GM21529 (cell line): ENCODE data around the gene ZCCHC17.

Source experiments
- ATAC-seq: cut with Tn5 transposase; IDR thresholded peaks from one replicate; pipeline ENCODE4 v1.9.1; 2021; ENCODE audit not compliant: unreplicated experiment

Gene ZCCHC17

DNA sequence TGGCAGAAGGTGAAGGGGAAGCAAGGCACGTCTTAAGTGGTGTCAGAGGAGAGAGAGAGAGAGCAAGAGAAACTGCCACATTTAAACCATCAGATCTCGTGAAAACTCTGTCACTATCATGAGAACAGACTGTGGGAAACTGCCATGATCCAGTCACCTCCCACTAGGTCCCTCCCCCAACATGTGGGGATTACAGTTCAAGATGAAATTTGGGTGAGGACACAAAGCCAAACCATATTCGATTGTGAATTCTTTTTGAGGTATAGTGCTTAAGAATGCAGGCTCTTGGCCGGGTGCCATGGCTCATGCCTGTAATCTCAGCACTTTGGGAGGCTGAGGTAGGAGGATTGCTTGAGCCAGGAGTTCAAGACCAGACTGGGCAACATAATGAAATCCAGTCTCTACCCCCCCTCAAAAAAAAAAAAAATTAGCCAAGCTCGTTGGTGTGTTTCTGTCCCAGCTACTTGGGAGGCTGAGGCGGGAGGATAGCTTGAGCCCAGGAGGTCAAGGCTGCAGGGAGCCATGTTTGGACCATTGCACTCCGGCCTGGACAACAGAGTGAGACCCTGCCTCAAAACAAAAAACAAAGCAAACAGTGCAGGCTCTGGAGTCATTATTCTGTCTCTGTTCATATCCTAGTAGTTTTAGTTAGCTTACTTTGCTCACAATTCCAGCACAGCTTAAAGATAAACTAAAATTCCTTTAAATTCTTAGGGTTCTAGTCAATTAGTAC, 6.0 kb downstream of the ZCCHC17 start:
- no peak for ATAC-seq

DNA sequence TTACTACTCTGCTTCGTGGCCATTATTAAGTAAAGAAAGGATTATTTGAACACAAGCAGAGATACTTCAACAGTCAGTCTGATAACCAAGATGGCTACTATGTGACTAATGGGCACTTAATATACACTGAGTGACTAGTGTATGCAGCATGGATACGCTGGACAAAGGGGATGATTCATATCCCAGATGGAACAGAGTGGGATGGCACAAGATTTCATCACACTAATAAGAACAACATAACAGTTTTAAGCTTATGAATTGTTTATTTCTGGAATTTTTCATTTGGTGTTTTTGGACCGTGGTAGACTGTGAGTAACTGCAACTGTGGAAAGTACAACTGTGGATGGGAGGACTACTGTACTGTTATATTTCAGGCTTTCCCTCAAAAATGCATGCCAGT, 9.4 kb downstream of the ZCCHC17 start:
- no peak for ATAC-seq

DNA sequence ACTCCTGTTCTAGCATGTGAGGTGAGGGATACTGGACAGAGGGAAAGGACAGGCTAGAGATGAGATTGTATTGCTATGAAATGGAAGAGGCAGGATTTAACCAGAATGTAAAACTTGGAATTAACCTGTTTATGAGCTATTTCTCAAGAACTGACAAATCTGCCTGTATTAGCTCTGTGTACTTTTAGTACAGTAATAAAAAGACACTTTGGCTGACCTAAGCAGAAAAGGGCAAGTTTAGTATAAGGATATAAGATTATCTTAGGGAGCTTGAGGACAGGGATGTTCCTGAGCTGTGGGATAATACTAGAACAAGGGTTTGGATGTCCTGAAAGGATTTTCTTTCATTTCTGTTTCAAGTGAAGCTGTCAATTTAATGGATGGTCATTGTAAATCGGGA, 11.2 kb downstream of the ZCCHC17 start:
- no peak for ATAC-seq

- no peak for ATAC-seq
Observed at GRCh38 chr1:31310198-31310597, 13.4 kb downstream of the ZCCHC17 start.

- no peak for ATAC-seq
Observed at GRCh38 chr1:31315902-31316301, 19.1 kb downstream of the ZCCHC17 start.

DNA sequence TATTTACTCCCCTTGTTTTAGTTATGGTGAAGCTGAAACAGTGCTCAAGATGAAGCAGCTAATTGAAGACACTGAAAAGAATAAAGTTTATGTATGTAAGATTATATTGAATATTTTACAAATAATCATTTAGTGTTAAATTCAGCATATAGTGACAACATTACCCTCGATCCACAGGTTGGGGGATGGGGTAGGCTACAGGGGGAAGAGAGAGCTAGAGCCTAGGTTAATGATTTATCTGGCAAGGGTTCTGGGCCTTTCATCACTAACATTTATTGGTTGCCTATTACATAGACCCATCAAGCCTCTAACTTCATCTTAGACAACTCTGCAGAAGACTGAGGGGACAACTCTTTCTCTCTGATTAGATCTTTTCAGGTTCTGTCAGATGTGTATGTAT, 21.3 kb downstream of the ZCCHC17 start:
- no peak for ATAC-seq

DNA sequence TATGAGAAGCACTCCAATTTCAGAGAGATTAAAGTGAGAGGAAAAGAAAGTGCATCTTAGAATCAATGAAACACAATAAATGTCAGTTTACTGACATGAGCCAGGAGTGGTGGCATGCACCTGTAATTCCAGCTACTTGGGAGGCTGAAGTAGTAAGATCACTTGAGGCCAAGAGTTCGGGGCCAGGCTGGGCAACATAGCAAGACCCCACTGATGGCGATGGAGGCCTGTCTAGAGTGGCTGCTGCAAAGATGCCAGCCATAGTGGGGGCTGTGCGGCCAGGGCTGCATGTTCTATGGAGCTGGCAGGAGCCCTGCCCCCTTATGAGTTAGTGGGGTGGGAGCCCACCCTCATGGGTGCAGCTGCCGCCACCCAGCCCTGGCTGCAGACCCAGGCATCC, 27.3 kb downstream of the ZCCHC17 start:
- ATAC-seq = no peak

GRCh38 chr1:31324992-31325391, 28.2 kb downstream of the ZCCHC17 start:
- no peak for ATAC-seq

GRCh38 chr1:31326461-31326860, 29.6 kb downstream of the ZCCHC17 start:
- ATAC-seq = no peak

- no peak for ATAC-seq
Observed at GRCh38 chr1:31327381-31327780, 30.5 kb downstream of the ZCCHC17 start.

DNA sequence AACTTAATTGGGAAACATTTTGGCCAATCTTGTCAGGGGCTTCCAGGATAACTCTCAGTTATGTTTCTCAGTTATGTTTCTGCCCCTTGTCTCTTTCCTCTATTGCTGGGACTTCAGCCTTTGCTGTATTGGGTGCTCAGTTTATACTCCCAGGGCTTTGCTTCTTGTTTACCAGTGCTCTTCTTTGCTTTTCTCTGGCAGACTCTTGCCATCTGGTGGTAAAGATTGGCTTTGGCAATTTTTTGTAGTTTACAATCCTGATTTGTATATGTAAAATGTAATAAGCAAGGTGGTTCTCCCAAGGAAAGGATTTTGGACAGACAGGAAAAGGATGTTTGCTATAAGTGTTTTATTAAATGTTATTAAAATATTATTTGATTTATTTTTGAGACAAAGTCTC, 38.2 kb downstream of the ZCCHC17 start:
- ATAC-seq = no peak

DNA sequence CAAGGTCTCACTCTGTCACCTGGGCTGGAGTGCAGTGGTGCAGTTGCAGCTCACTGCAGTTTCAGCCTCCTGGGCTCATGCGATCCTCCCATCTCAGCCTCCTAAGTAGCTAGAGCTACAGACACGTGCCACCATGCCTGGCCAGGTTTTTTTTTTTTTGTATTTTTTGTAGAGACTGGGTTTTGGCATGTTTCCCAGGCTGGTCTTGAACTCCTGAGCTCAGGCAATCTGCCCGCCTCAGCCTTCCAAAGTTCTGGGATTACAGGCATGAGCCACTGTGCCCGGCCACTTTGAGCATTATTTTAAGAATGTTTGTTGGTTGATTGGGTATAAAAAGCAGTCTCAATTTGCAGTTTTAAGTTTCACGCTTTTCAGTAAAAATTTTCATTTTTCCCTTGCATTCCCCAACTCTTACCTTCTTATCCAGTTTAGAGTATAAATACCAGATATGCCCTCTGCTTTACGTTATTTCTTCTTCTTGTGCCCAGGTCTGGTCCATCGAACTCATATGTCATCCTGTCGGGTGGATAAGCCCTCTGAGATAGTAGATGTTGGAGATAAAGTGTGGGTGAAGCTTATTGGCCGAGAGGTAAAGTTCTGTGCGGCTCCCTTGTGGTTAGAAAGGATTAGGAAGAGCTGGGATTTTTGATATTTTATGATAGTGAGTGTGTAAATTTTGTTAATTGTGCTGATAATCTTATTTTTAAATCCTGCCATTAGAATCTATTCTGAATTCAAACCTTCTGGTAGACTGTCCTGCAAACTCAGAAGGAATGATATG, 40.0 kb downstream of the ZCCHC17 start:
- ATAC-seq = no peak

DNA sequence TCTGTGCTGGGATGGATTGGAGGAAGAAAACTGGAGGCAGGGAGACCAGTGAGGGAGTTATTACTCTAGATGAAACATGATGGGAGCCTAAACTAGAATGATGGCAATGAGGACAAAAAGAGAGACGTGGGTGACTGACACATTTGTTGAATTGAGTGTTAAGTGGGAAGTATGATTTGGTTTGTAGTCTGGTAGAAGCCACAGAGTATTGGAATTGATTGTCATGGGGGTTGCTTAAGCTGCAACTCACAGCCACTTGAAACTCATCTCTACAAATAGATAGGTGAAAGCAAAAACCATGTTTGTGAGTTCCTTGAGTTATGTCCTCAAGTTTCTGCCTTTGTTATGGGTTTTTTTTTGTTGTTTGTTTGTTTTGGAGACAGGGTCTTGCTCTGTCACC, 47.7 kb downstream of the ZCCHC17 start:
- ATAC-seq = no peak

DNA sequence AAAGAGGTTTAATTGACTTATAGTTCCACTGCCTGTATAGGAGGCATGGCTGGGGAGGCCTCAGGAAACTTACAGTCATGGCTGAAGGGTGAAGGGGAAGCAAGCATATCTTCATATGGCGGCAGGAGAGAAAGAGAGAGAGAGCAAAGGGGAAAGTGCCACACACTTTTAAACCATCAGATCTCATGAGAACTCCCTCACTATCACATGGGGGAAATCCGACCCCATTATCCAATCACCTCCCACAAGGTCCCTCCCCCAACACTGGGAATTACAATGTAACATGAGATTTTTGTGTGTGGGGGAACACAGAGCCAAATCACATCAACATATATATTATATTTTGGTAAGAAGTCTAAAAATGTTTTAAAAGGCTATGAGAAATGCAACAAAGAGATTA, 48.8 kb downstream of the ZCCHC17 start:
- ATAC-seq = no peak

DNA sequence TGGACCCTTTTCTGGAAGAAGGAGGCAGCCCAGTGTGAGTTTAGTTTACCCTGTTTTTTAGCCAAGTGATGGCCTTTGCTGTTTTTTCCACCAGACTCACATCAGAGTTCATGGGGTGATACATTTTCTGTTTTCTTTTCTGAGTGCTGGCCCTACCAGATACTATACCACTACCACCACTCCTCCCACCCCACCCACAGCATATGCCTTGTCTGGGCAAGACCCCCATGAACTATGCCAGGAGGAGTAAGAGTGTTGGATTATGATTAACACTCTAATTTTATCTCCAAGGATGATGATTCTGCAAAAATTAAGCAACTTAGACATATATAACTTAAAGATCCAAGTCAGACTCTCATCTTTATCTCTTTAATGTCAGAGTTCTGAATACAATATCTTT, 50.0 kb downstream of the ZCCHC17 start:
- ATAC-seq = no peak

- ATAC-seq = no peak
Observed at GRCh38 chr1:31348449-31348848, 51.6 kb downstream of the ZCCHC17 start.

GRCh38 chr1:31354283-31354682, 57.5 kb downstream of the ZCCHC17 start:
- ATAC-seq = no peak

DNA sequence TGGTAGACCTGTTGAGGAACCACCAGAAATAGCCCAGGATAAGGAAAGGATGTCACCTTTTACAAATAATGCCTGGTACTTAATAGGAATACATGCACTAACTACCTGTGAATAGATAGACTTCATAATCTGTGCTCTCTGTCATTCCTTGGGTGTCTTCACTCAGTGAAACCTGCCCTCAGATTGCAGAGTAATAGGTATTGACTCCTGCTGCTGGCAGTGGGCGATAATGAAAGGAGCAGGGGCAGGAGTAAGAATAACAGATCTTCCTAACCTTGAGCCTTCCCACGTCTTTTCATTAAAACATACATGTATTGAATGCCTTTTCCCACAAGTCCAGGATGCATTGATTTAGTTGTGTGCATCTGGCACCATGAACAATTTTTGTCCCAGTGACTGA, 59.6 kb downstream of the ZCCHC17 start:
- no peak for ATAC-seq

DNA sequence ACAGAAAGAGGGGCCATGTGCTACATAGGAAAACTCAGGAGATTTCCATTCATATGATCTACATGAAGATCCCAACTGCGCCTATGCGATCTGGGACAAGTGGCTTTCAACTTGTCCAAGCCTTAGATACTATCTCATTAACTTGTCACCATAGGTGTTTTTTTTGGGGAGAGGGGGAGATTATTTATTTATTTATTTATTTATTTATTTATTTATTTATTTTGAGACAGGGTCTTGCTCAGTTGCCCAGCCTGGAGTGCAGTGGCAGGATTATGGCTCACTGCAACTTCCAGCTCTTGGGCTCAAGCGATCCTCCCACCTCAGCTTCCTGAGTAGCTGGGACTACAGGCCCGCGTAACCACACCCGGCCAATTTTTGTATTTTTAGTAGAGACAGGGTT, 64.8 kb downstream of the ZCCHC17 start:
- no peak for ATAC-seq

DNA sequence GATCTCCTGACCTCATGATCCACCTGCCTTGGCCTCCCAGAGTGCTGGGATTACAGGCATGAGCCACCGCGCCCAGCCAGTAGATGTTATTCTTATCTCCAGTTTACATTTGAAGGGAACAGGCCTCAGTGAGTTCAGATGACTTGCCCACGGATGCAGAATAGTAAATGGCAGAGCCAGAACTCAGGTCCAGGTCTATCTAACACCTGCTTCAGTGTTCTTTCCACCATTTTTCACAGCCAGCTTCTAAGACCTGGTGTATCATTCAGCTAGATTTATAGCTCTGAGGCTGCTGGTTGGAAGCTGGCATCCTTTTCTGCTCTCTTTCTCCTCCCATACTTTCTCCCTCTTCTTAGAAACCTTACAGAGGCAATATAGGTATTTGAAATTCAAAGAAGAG, 65.2 kb downstream of the ZCCHC17 start:
- ATAC-seq = no peak

GRCh38 chr1:31364561-31365250, 67.9 kb downstream of the ZCCHC17 start:
- ATAC-seq = no peak

GRCh38 chr1:31366796-31367195, 70.0 kb downstream of the ZCCHC17 start:
- no peak for ATAC-seq
